ENCODE data around the gene ULK2.
"Not testable (repeated sequence)": the region's sequence is repeated elsewhere in the genome, so short reads cannot be mapped to it uniquely, and the experiment has no call there.

Gene ULK2

DNA sequence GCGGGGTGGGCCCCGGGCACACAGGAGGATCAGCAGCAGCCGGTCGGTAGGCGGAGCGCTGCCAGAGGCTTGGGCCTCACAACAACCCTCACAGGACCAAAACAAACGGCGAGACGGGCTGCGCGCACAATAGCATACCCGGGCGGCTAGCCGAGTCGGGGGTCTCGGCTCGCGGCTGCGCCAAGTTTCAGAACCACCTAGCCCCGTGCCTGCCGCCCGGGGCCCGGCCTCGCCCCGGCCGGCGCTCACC lies 732 bp downstream of the ULK2 start:
- H3K27ac ChIP-seq (ENCODE audit: low read depth, low read length) = no peak overlapping the region
- H3K36me3 ChIP-seq (ENCODE audit: control insufficient read depth, insufficient read depth, low read length) = no peaks in the 10 kb centered on the region
- H3K4me1 ChIP-seq (ENCODE audit: control insufficient read depth, insufficient read depth, low read length) = peaks cover 3% of the 10 kb centered on the region; the same call in 1 of the 2 replicates
- no peaks in the 10 kb centered on the region for H3K9me3 ChIP-seq (ENCODE audit: control insufficient read depth, insufficient read depth, low read depth, low read length)
- peak overlapping the region; percentile 77 for H3K4me3 ChIP-seq (ENCODE audit: low read depth, low read length)
- peak overlapping the region; percentile 79 for H3K9ac ChIP-seq (ENCODE audit: low read length)
- peaks cover 13% of the 10 kb centered on the region for H3K27me3 ChIP-seq (ENCODE audit: control insufficient read depth, insufficient read depth, low read length)

DNA sequence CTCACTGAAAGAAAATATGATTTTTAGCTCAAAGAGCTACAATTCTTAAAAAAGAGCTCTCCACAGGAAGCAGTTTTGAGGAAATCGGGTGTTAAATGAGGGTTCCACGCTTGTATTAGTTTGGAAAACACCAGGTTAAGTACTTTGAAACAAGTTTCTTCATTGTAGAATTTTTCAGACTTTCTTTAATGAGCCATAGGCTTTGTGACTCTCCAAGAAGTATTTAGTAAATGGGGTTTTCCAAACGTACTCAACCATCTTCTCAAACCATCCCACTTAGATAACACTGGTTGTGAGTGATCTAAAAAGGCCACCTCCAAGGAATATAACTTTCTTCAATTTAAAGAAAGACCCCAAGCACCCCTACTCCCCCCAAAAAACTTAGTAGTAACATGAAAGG lies 2.7 kb downstream of the ULK2 start:
- H3K27me3 ChIP-seq (ENCODE audit: control insufficient read depth, insufficient read depth, low read length) = peaks cover 13% of the 10 kb centered on the region
- H3K9me3 ChIP-seq (ENCODE audit: control insufficient read depth, insufficient read depth, low read depth, low read length) = no peaks in the 10 kb centered on the region
- H3K9ac ChIP-seq (ENCODE audit: low read length) = no peak overlapping the region
- H3K27ac ChIP-seq (ENCODE audit: low read depth, low read length) = no peak overlapping the region
- no peaks in the 10 kb centered on the region for H3K36me3 ChIP-seq (ENCODE audit: control insufficient read depth, insufficient read depth, low read length)
- H3K4me3 ChIP-seq (ENCODE audit: low read depth, low read length) = no peak overlapping the region
- peaks cover 3% of the 10 kb centered on the region; the same call in 1 of the 2 replicates for H3K4me1 ChIP-seq (ENCODE audit: control insufficient read depth, insufficient read depth, low read length)

DNA sequence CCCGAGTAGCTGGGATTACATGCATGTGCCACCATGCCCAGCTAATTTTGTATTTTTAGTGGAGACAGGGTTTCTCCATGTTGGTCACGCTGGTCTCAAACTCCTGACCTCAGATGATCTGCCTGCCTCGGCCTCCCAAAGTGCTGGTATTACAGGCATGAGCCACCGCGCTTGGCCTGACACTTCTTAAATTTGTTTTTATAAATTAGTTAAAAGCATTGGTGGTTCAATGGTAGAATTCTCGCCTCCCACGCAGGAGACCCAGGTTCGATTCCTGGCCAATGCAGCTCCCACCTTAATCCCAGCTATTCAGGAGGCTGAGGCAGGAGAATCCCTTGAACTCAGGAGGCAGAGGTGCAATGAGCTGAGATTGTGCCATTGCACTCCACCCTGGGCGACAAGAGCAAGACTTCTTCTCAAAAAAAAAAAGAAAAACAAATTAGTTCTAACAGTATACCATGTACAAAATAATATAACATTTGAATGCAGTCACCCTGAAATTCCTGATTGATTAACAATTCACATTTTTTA lies 7.0 kb downstream of the ULK2 start:
- not testable (repeated sequence) for H3K36me3 ChIP-seq (ENCODE audit: control insufficient read depth, insufficient read depth, low read length); H3K4me3 ChIP-seq (ENCODE audit: low read depth, low read length); H3K4me1 ChIP-seq (ENCODE audit: control insufficient read depth, insufficient read depth, low read length); H3K27me3 ChIP-seq (ENCODE audit: control insufficient read depth, insufficient read depth, low read length); H3K9ac ChIP-seq (ENCODE audit: low read length); H3K9me3 ChIP-seq (ENCODE audit: control insufficient read depth, insufficient read depth, low read depth, low read length); H3K27ac ChIP-seq (ENCODE audit: low read depth, low read length)

DNA sequence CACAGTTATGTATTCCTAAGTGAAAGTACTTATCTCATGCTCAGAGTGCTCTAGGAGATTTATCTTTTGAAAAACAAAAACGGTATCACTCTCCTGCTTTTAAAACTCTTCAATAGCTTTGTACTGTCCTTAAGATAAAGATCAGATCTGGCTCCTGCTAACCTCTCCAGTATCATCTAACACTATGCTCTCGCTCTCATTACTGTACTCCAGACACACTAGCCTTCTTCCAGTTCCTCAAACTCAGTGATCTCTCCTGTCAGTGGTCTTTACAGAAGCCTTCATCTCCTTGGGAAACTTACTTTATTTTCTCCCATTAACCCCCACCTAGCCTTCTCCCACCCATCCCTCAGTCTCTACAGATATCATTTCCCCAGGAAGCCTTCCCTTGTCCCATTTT lies 10.1 kb downstream of the ULK2 start:
- Histone ChIP-seq H3K4me1 (ENCODE audit: control insufficient read depth, insufficient read depth, low read length) (no peaks in the 10 kb centered on the region), H3K9ac (ENCODE audit: low read length) (no peak overlapping the region), H3K27ac (ENCODE audit: low read depth, low read length) (no peak overlapping the region), H3K27me3 (ENCODE audit: control insufficient read depth, insufficient read depth, low read length) (no peaks in the 10 kb centered on the region), H3K36me3 (ENCODE audit: control insufficient read depth, insufficient read depth, low read length) (peaks cover 3% of the 10 kb centered on the region; the same call in 1 of the 2 replicates), H3K9me3 (ENCODE audit: control insufficient read depth, insufficient read depth, low read depth, low read length) (no peaks in the 10 kb centered on the region), H3K4me3 (ENCODE audit: low read depth, low read length) (no peak overlapping the region)

DNA sequence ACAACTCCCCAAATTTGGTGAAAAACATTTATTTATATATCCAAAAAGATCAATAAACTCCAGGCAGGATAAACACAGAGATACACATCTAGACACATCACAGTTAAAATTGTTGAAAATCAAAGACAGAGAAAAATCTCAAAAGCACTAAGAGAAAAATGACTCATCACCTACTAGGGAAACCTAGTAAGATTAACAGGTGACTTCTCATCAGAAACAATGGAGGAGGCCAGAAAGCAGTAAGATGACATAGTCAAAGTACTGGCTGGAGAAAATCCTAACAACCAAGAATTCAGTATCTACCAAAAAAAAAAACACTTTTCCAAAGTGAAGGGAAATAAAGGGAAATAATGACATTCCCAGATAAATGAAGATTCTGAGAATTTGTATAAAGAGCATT lies 33.8 kb downstream of the ULK2 start:
- Histone ChIP-seq H3K36me3 (ENCODE audit: control insufficient read depth, insufficient read depth, low read length) (peaks cover under 1% of the 10 kb centered on the region; the same call in 1 of the 2 replicates), H3K27me3 (ENCODE audit: control insufficient read depth, insufficient read depth, low read length) (no peaks in the 10 kb centered on the region), H3K4me3 (ENCODE audit: low read depth, low read length) (no peak overlapping the region), H3K9me3 (ENCODE audit: control insufficient read depth, insufficient read depth, low read depth, low read length) (no peaks in the 10 kb centered on the region), H3K27ac (ENCODE audit: low read depth, low read length) (no peak overlapping the region), H3K4me1 (ENCODE audit: control insufficient read depth, insufficient read depth, low read length) (peaks cover 2% of the 10 kb centered on the region; the same call in 1 of the 2 replicates), H3K9ac (ENCODE audit: low read length) (no peak overlapping the region)

DNA sequence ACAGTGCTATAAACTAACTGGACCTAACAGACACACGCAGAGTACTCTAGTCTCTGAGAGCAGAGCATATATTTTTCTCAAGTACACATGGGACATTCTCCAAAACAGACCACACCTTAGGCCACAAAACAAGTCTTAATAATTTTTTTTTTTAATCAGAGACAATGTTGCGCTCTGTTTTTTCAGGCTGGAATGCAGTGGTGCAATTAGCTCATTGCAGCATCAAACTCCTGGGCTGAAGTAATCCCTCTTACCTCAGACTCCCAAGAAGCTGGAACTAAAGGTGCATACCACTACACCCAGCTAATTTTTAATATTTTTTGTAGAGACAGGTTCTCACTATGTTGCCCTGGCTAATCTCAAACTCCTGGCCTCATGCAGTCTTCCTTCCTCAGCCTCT lies 37.7 kb downstream of the ULK2 start:
- H3K9ac ChIP-seq (ENCODE audit: low read length) = no peak overlapping the region
- H3K27me3 ChIP-seq (ENCODE audit: control insufficient read depth, insufficient read depth, low read length) = no peaks in the 10 kb centered on the region
- H3K9me3 ChIP-seq (ENCODE audit: control insufficient read depth, insufficient read depth, low read depth, low read length) = no peaks in the 10 kb centered on the region
- H3K36me3 ChIP-seq (ENCODE audit: control insufficient read depth, insufficient read depth, low read length) = no peaks in the 10 kb centered on the region
- no peak overlapping the region for H3K27ac ChIP-seq (ENCODE audit: low read depth, low read length)
- H3K4me1 ChIP-seq (ENCODE audit: control insufficient read depth, insufficient read depth, low read length) = peaks cover 3% of the 10 kb centered on the region; the same call in 1 of the 2 replicates
- no peak overlapping the region for H3K4me3 ChIP-seq (ENCODE audit: low read depth, low read length)

DNA sequence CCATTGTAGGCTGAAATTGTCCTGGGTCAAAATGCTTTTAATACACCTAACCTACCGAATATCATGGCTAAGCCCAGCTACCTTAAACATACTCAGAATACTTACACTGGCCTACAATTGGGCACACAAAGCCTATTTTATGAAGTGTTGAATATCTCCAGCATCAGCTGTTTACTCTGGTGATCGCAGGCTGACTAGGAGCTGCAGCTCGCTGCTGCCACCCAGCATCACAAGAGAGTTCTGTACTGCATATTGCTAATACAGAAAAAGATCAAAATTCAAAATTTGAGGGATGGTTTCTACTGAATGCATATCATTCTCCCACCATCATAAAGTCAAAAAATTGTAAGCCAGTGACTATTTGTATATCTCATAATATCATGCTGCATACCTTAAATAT lies 55.3 kb downstream of the ULK2 start:
- no peak overlapping the region for H3K4me3 ChIP-seq (ENCODE audit: low read depth, low read length)
- no peaks in the 10 kb centered on the region for H3K27me3 ChIP-seq (ENCODE audit: control insufficient read depth, insufficient read depth, low read length)
- peaks cover 7% of the 10 kb centered on the region for H3K36me3 ChIP-seq (ENCODE audit: control insufficient read depth, insufficient read depth, low read length)
- H3K9me3 ChIP-seq (ENCODE audit: control insufficient read depth, insufficient read depth, low read depth, low read length) = no peaks in the 10 kb centered on the region
- no peaks in the 10 kb centered on the region for H3K4me1 ChIP-seq (ENCODE audit: control insufficient read depth, insufficient read depth, low read length)
- H3K9ac ChIP-seq (ENCODE audit: low read length) = no peak overlapping the region
- H3K27ac ChIP-seq (ENCODE audit: low read depth, low read length) = no peak overlapping the region

DNA sequence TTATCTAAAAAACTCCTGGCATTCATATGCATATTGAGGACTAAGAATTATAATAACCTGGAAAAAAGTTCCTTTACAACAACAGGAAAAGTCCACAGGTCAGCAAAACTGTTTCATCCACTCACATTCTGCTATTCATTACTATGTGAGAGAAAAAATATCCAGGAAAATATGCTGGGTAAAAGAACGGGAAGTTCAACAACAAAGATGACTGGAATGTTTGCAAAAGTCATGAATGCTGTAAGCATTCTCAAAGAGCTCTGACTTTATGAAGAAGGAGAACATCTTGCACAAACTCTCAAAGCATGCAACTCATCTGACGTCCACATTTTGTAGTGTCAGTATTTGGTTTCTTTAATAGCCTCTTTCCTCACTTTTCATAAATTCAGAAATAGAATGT lies 62.7 kb downstream of the ULK2 start:
- no peaks in the 10 kb centered on the region for H3K4me1 ChIP-seq (ENCODE audit: control insufficient read depth, insufficient read depth, low read length)
- H3K36me3 ChIP-seq (ENCODE audit: control insufficient read depth, insufficient read depth, low read length) = peaks cover 13% of the 10 kb centered on the region

DNA sequence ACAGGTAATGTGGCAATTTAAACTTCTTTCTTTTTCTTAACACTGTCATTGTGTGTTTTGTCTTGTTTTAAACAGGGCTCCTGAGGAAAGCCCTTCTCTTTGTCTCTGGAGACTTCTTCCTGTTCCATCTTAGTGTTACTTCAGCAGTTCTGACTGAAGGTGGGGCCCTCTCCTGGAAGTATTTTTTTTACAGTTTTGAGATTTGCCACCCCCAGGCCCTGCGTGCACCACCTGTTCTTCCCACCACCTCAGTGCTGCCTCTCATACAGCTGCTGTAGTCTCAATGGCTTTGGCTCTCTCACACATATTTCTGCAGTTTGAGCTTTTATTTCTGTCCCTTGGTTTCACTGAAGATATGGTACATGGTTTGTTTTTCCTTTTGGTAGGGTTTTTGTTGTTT lies 67.2 kb downstream of the ULK2 start:
- Histone ChIP-seq H3K9me3 (ENCODE audit: control insufficient read depth, insufficient read depth, low read depth, low read length) (0 out of 2 replicates have a peak, but pooled peaks cover 3% of the 10 kb centered on the region), H3K27me3 (ENCODE audit: control insufficient read depth, insufficient read depth, low read length) (no peaks in the 10 kb centered on the region), H3K4me3 (ENCODE audit: low read depth, low read length) (no peak overlapping the region), H3K4me1 (ENCODE audit: control insufficient read depth, insufficient read depth, low read length) (no peaks in the 10 kb centered on the region), H3K9ac (ENCODE audit: low read length) (no peak overlapping the region), H3K27ac (ENCODE audit: low read depth, low read length) (no peak overlapping the region), H3K36me3 (ENCODE audit: control insufficient read depth, insufficient read depth, low read length) (peaks cover 26% of the 10 kb centered on the region)

More for the DNA sequence above, 62.7 kb downstream of the ULK2 start:
- Histone ChIP-seq H3K9ac (ENCODE audit: low read length) (no peak overlapping the region), H3K27ac (ENCODE audit: low read depth, low read length) (no peak overlapping the region), H3K27me3 (ENCODE audit: control insufficient read depth, insufficient read depth, low read length) (no peaks in the 10 kb centered on the region), H3K4me3 (ENCODE audit: low read depth, low read length) (no peak overlapping the region), H3K9me3 (ENCODE audit: control insufficient read depth, insufficient read depth, low read depth, low read length) (0 out of 2 replicates have a peak, but pooled peaks cover 3% of the 10 kb centered on the region)

DNA sequence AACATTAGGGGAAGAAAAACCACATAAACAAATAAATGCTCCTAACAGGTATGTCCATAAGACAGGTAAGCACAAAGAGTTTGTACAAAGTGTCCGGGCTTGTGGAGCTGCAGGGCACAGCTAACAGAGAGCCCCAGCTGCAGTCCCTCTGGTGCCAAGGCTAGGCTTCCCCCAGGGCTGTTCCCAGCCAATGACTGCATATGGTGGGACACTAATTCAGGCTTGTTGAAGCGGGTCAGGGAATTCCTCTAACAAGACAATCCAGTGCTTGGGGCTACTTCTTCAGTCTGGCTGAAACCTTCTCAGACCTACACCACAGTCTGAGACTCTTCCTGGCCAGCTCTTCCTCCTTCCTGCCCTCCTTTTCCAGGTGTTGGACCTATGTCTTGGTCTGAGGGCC lies 67.9 kb downstream of the ULK2 start:
- Histone ChIP-seq H3K36me3 (ENCODE audit: control insufficient read depth, insufficient read depth, low read length) (peaks cover 31% of the 10 kb centered on the region), H3K4me1 (ENCODE audit: control insufficient read depth, insufficient read depth, low read length) (no peaks in the 10 kb centered on the region), H3K27ac (ENCODE audit: low read depth, low read length) (no peak overlapping the region)

DNA sequence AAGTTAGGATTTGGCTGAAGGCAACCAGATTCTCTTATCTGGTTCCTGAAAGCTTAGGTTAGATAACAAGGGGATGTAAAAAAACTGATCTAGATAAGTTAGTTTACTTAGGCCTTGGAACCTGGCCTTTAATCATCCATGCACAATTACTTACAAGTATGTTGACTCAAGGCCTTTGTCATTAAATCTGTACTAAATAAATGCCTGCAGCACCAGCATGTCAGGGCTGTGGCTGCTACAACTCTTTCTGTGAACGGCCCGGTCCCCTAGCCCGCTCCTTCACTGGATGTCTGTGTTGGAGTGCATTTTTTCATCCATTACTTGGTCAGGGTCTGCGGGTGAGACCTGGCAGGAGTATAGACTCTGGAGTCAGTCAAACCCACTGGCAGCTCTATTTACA lies 71.3 kb downstream of the ULK2 start:
- Histone ChIP-seq H3K36me3 (ENCODE audit: control insufficient read depth, insufficient read depth, low read length) (peaks cover 34% of the 10 kb centered on the region), H3K9me3 (ENCODE audit: control insufficient read depth, insufficient read depth, low read depth, low read length) (0 out of 2 replicates have a peak, but pooled peaks cover 4% of the 10 kb centered on the region), H3K27me3 (ENCODE audit: control insufficient read depth, insufficient read depth, low read length) (no peaks in the 10 kb centered on the region), H3K4me3 (ENCODE audit: low read depth, low read length) (no peak overlapping the region), H3K27ac (ENCODE audit: low read depth, low read length) (no peak overlapping the region), H3K4me1 (ENCODE audit: control insufficient read depth, insufficient read depth, low read length) (no peaks in the 10 kb centered on the region), H3K9ac (ENCODE audit: low read length) (no peak overlapping the region)

More for the DNA sequence above, 67.9 kb downstream of the ULK2 start:
- no peaks in the 10 kb centered on the region for H3K27me3 ChIP-seq (ENCODE audit: control insufficient read depth, insufficient read depth, low read length)
- H3K4me3 ChIP-seq (ENCODE audit: low read depth, low read length) = no peak overlapping the region
- H3K9me3 ChIP-seq (ENCODE audit: control insufficient read depth, insufficient read depth, low read depth, low read length) = 0 out of 2 replicates have a peak, but pooled peaks cover 3% of the 10 kb centered on the region
- H3K9ac ChIP-seq (ENCODE audit: low read length) = no peak overlapping the region

All from HUES6 (cell line).